Tibial artery (tissue), 4 donors: Measurements from ENCODE around the gene NPEPPS.
A peak's percentile ranks its signal among the peaks of the same experiment; 100 is the strongest.
"Not testable (repeated sequence)": the region's sequence is repeated elsewhere in the genome, so short reads cannot be mapped to it uniquely, and the experiment has no call there.

Experiments used
- DNase-seq, 2 donors: peaks; one replicate each; pipeline ENCODE4 v3.0.0-alpha.2; 2019
- H3K27ac ChIP-seq, 2 donors: fragments of 200-600 bp; sonication (generic) in 1 of 2; 1 replicate in 1 of 2; 2 replicates in 1 of 2; pipeline ENCODE4 v1.5.1; 2018 to 2019; ENCODE audit warnings: mild to moderate bottlenecking in 1 of 2
- H3K27me3 ChIP-seq, 2 donors: fragments of 200-600 bp; sonication (generic) in 1 of 2; one replicate each; pipeline versions ENCODE4 v1.5.1 to v1.6.0; 2016 to 2019
- H3K36me3 ChIP-seq, 3 donors: fragments of 200-600 bp; sonication (generic) in 2 of 3; one replicate each; pipeline ENCODE4 v1.5.1; 2016 to 2019; ENCODE audit warnings: mild to moderate bottlenecking in 2 of 3
- H3K4me1 ChIP-seq, 4 donors: fragments of 200-600 bp; sonication (generic) in 2 of 4; 1 replicate in 3 of 4; 2 replicates in 1 of 4; pipeline ENCODE4 v1.5.1; 2016 to 2019
- H3K4me3 ChIP-seq, 2 donors: fragments of 200-600 bp; sonication (generic) in 1 of 2; 1 replicate in 1 of 2; 2 replicates in 1 of 2; pipeline ENCODE4 v1.5.1; 2018 to 2019; ENCODE audit warnings: mild to moderate bottlenecking in 2 of 2
- H3K9me3 ChIP-seq, 3 donors: fragments of 200-600 bp; sonication (generic) in 1 of 3; one replicate each; pipeline ENCODE4 v1.5.1; 2016 to 2019
- intact Hi-C: fragments of 100-400 bp; cut with DNase I; formaldehyde crosslinking; loops from one replicate; pipeline ENCODE4 v1.15.0; 2023; ENCODE audit warnings: low total_unique reads

Gene NPEPPS

GRCh38 chr17:47520279-47520678 is 10.6 kb upstream of the NPEPPS start:
- H3K4me3 ChIP-seq, intact Hi-C loops, H3K4me1 ChIP-seq, H3K9me3 ChIP-seq, H3K36me3 ChIP-seq, DNase-seq, H3K27ac ChIP-seq, H3K27me3 ChIP-seq: not testable (repeated sequence)

GRCh38 chr17:47521434-47521833 is 9.5 kb upstream of the NPEPPS start:
- H3K4me3 ChIP-seq, H3K27ac ChIP-seq, H3K36me3 ChIP-seq, H3K4me1 ChIP-seq, H3K9me3 ChIP-seq, DNase-seq, H3K27me3 ChIP-seq, intact Hi-C loops: not testable (repeated sequence)

GRCh38 chr17:47522341-47522740 is 8.6 kb upstream of the NPEPPS start:
- H3K27ac ChIP-seq, H3K36me3 ChIP-seq, intact Hi-C loops, H3K4me1 ChIP-seq, H3K27me3 ChIP-seq, H3K4me3 ChIP-seq, H3K9me3 ChIP-seq, DNase-seq: not testable (repeated sequence)

- DNase-seq, H3K27me3 ChIP-seq, H3K36me3 ChIP-seq, intact Hi-C loops, H3K9me3 ChIP-seq: not testable (repeated sequence)
- Histone ChIP-seq H3K4me3 (peak overlapping the region; percentile 79 to 89), H3K27ac (peak overlapping the region; percentile 94 to 95), H3K4me1 (peaks cover 0 to 18% (median 4%) of the 10 kb centered on the region in 4 donors)
These were observed 419 bp downstream of the NPEPPS start for GRCh38 chr17:47531233-47531820.

GRCh38 chr17:47539085-47539484 is 8.2 kb downstream of the NPEPPS start:
- DNase-seq, H3K27me3 ChIP-seq, H3K36me3 ChIP-seq, H3K9me3 ChIP-seq, H3K27ac ChIP-seq, H3K4me3 ChIP-seq, intact Hi-C loops, H3K4me1 ChIP-seq: not testable (repeated sequence)

GRCh38 chr17:47541676-47542075 is 10.8 kb downstream of the NPEPPS start:
- H3K4me3 ChIP-seq, H3K27me3 ChIP-seq, H3K4me1 ChIP-seq, H3K27ac ChIP-seq, H3K36me3 ChIP-seq, H3K9me3 ChIP-seq, intact Hi-C loops, DNase-seq: not testable (repeated sequence)

GRCh38 chr17:47544327-47544726 is 13.4 kb downstream of the NPEPPS start:
- intact Hi-C loops, H3K27ac ChIP-seq, H3K27me3 ChIP-seq, H3K4me1 ChIP-seq, DNase-seq, H3K4me3 ChIP-seq, H3K9me3 ChIP-seq: not testable (repeated sequence)
- peaks cover 5 to 16% (median 5%) of the 10 kb centered on the region in 3 donors for H3K36me3 ChIP-seq

- intact Hi-C loops, H3K4me1 ChIP-seq, H3K9me3 ChIP-seq, H3K36me3 ChIP-seq, H3K27me3 ChIP-seq, H3K4me3 ChIP-seq, DNase-seq, H3K27ac ChIP-seq: not testable (repeated sequence)
These were observed 23.8 kb downstream of the NPEPPS start for GRCh38 chr17:47554733-47555132.

- DNase-seq, H3K4me3 ChIP-seq, H3K36me3 ChIP-seq, H3K27ac ChIP-seq, H3K9me3 ChIP-seq, H3K27me3 ChIP-seq, intact Hi-C loops: not testable (repeated sequence)
- peaks cover 0 to 19% (median 0%) of the 10 kb centered on the region in 4 donors for H3K4me1 ChIP-seq
These were observed 25.2 kb downstream of the NPEPPS start for GRCh38 chr17:47556108-47556507.

GRCh38 chr17:47560517-47561043 is 29.7 kb downstream of the NPEPPS start:
- peaks cover 0 to 16% (median 0%) of the 10 kb centered on the region in 4 donors for H3K4me1 ChIP-seq
- H3K27ac ChIP-seq, intact Hi-C loops, H3K4me3 ChIP-seq, H3K36me3 ChIP-seq, DNase-seq, H3K27me3 ChIP-seq, H3K9me3 ChIP-seq: not testable (repeated sequence)

GRCh38 chr17:47561698-47562405 is 30.9 kb downstream of the NPEPPS start:
- H3K27me3 ChIP-seq, H3K4me3 ChIP-seq, intact Hi-C loops, H3K27ac ChIP-seq, H3K9me3 ChIP-seq, DNase-seq, H3K36me3 ChIP-seq: not testable (repeated sequence)
- H3K4me1 ChIP-seq = peaks cover 0 to 16% (median 0%) of the 10 kb centered on the region in 4 donors

- intact Hi-C loops, H3K9me3 ChIP-seq, H3K27ac ChIP-seq, DNase-seq, H3K4me3 ChIP-seq, H3K36me3 ChIP-seq, H3K27me3 ChIP-seq: not testable (repeated sequence)
- H3K4me1 ChIP-seq = peaks cover 0 to 16% (median 0%) of the 10 kb centered on the region in 4 donors
These were observed 31.4 kb downstream of the NPEPPS start for GRCh38 chr17:47562406-47562705.

GRCh38 chr17:47567261-47567660 is 36.4 kb downstream of the NPEPPS start:
- DNase-seq, H3K9me3 ChIP-seq, H3K4me1 ChIP-seq, H3K36me3 ChIP-seq, H3K27me3 ChIP-seq, H3K27ac ChIP-seq, H3K4me3 ChIP-seq, intact Hi-C loops: not testable (repeated sequence)

- intact Hi-C loops, H3K4me3 ChIP-seq, H3K36me3 ChIP-seq: not testable (repeated sequence)
These were observed 41.7 kb downstream of the NPEPPS start for GRCh38 chr17:47572561-47572960.

More at GRCh38 chr17:47572561-47572960, 41.7 kb downstream of the NPEPPS start:
- H3K4me1 ChIP-seq, H3K9me3 ChIP-seq, H3K27me3 ChIP-seq, DNase-seq, H3K27ac ChIP-seq: not testable (repeated sequence)
